HG03354 (cell line): ENCODE measurements around the gene SCYGR4.
"Not testable (repeated sequence)": the region's sequence is repeated elsewhere in the genome, so short reads cannot be mapped to it uniquely, and the experiment has no call there.

Experiments used
- ATAC-seq: cut with Tn5 transposase; IDR thresholded peaks from one replicate; pipeline ENCODE4 v1.9.1; 2021; ENCODE audit warnings: mild to moderate bottlenecking; ENCODE audit not compliant: unreplicated experiment, poor library complexity, severe bottlenecking

SCYGR4 gene, protein sequence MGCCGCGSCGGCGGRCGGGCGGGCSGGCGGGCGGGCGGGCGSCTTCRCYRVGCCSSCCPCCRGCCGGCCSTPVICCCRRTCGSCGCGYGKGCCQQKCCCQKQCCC

GRCh38 chr2:227617316-227618230, at the start of gene SCYGR4:
Gene SCYGR4 (plus strand): TSS chr2:227617498. CDS start chr2:227617498, 0 bp downstream.
- ATAC-seq = no peak

GRCh38 chr2:227568852-227569169, 48.5 kb upstream of the SCYGR4 start:
- ATAC-seq = no peak

- ATAC-seq = no peak
These were observed 46.7 kb upstream of the SCYGR4 start for GRCh38 chr2:227570615-227571014.

DNA sequence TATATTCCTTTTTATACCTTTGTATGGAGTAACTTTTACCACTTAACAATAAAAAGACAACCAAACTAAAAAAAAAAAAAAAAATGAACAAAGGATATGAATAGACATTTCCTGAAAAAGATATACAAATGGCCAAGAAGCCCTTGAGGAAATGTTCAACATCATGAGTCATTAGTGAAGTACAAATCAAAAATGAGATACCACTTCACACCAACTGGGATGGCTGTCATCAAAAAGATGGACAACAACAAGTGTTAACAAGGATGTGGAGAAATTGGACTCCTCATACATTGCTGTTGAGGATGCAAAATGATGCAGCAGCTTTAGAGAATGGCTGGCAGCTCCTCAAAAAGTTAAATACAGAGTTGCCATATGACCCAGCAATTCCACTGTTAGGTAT, 41.2 kb upstream of the SCYGR4 start:
- ATAC-seq = no peak

DNA sequence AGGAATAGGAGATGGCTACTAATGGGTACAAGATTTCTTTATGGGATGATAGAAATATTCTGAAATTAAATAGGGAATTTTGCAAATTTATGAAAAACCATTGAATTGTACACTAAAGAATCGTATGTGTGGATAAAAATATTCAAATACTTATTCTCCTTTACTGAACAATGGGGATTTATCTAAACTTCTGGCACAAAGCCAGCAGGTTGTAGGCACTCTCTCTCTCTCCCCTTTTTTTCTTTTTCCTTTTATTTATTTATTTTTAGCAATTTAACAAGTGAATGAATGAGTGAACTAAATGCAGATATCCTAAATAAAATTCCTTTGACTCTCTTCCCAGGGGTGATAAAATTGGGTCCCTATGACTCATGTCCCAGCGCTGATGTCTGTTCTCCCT, 40.5 kb upstream of the SCYGR4 start:
- no peak for ATAC-seq

DNA sequence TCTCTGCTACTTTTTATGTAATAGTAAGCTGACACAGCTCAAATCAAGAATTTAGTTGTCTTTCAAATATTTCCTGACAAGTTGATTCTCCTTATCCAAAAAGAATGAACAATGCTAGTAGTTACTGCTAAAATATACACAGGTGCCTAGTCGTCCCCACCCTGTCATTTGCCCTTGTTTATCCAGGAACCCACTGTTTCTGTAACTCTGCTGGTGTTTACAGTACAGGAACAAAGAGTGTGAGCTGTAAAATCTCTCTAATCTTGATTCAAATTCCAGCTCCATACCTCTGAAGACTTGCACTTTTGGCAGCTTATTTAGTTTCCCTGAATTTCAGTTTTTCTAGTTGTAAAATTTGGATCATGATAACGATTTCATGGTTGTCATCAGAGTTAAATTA, 39.7 kb upstream of the SCYGR4 start:
- ATAC-seq = no peak

GRCh38 chr2:227578642-227579041, 38.7 kb upstream of the SCYGR4 start:
- ATAC-seq = no peak

- ATAC-seq = no peak
These were observed 37.5 kb upstream of the SCYGR4 start for GRCh38 chr2:227579791-227580190.

DNA sequence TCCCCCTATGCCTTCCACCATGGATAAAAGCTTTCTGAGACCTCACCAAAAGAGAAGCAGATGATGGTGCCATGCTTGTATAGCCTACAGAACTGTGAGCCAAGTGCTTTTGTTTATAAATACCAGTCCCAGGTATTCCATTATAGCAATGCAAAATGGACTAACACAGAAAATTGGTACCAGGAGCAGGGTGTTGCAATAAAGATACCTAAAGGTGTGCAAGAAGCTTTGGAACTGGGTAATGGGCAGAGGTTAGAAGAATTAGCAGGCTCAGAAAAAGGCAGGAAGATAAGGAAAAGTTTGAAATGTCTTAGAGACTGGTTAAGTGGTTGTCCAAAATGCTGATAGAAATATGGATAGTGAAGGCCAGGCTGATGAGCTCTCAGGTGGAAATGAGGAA, 34.9 kb upstream of the SCYGR4 start:
- ATAC-seq = no peak

GRCh38 chr2:227592694-227593387, 24.5 kb upstream of the SCYGR4 start:
- ATAC-seq = peak; percentile 83

DNA sequence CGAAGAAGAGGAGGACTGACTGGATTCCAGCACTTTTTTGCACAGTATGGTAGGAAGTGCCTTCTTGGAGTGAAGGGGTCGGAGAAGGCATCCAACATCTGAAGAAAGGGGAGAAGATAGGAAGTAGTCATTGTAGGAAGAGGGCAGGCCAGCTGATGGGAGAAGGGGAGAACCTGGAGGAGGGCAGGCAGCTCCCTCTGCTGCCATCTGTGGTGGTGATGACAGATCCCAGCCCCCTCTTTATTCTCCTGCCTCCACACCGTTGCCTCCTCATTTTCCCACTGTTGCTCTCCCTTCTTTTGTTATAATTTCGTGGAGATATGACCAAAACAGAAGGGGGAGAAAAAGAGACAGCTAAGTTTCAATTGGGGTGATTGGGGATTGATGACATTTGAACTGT, 21.5 kb upstream of the SCYGR4 start:
- ATAC-seq = no peak

DNA sequence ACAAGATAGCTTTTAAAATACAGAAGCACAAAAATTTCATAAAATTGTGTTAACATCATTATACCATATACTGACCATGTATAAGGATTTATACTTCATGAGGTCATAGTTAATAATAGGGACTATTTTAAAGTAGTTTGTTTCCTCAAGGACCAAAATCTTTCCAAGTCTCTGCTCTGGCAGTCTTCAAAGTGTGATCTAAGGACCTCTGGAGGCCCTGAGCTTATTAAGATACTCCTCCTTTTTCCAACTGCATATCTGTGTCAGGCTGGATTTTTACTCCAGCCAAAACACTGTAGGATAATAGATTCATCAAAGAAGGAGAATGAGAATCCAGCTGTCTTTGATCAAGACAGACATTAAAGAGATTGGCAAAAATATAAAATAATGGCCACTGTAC, 20.3 kb upstream of the SCYGR4 start:
- ATAC-seq = no peak

DNA sequence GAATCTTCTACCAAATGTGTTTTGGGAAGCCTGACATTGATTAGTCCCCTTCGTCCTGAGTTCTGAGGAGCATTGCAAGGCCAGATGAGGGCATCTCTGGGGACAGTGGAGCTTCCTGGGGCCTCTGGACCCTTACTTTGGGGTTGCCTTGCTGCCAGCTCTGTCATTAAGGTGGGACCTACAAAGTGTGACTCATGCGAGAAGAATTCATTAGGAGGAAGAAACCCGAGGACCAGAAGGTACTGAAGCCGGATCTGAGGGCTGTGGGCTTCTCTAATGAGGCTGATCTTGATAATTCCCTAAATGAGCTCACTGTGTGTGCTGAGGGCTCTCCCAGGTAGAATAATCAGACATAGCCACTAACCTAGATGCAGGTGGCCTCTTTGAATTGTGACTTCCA, 19.3 kb upstream of the SCYGR4 start:
- ATAC-seq = no peak

- not testable (repeated sequence) for ATAC-seq
These were observed 18.3 kb upstream of the SCYGR4 start, which contains the start of gene SCYGR2 for GRCh38 chr2:227598835-227599503. Gene SCYGR2 (plus strand): TSS chr2:227598893. CDS start chr2:227598893, 0 bp downstream.

GRCh38 chr2:227602358-227602757, 14.9 kb upstream of the SCYGR4 start:
- ATAC-seq = no peak

DNA sequence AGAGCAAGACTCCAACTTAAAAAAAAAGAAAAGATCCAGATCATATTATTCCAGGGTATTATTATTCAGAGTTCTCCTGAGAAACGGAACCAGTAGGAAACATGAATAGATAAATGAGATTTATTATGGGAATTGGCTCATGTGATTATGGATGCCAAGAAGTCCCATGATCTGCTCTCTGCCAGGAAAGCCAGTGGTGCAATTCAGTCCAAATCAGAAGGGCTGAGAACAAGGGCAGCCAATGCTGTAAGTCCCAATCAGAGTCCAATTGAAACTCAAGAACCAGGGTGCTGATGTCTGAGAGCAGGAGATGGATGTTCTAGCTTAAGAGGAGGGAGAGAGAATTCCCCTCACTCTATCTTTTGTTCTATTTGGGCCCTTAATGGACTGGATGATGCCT, 10.8 kb upstream of the SCYGR4 start:
- ATAC-seq = no peak

GRCh38 chr2:227607941-227608340, 9.4 kb upstream of the SCYGR4 start:
- no peak for ATAC-seq

GRCh38 chr2:227608561-227609338, 8.5 kb upstream of the SCYGR4 start:
- ATAC-seq = peak; percentile 56

- ATAC-seq = no peak
These were observed 7.2 kb upstream of the SCYGR4 start for GRCh38 chr2:227610123-227610522.
